CD4-positive, alpha-beta memory T cell (primary cell): ENCODE results near the gene SLC22A31. TPM values are rescaled to one million over a fixed set of nuclear protein-coding genes. Genes with fewer than 3 reads are reported as not detected.

Source experiments
- CTCF ChIA-PET: fragments of 350-600 bp; sonication (Branson Sonifier 250); formaldehyde crosslinking; loops from one replicate; lab custom pipeline; 2021; ENCODE audit warnings: inconsistent platforms; ENCODE audit not compliant: partially characterized antibody; lab: Charles Lee
- POLR2A ChIA-PET: fragments of 350-600 bp; sonication (Branson Sonifier 250); formaldehyde crosslinking; loops from one replicate; lab custom pipeline; 2021; ENCODE audit not compliant: partially characterized antibody; lab: Charles Lee
- DNase-seq, 5 donors: peaks; one replicate each; pipeline versions ENCODE4 v3.0.0 to v3.0.0-alpha.2; 2020 to 2022; ENCODE audit warnings: mixed read lengths in 1 of 5
- H3K27ac ChIP-seq: one replicate; pipeline ENCODE4 v1.7.0; 2013; ENCODE audit warnings: low read depth, low read length
- H3K27me3 ChIP-seq: 2 replicates; pipeline ENCODE4 v1.7.0; 2013; ENCODE audit warnings: mild to moderate bottlenecking, low read length, moderate library complexity; ENCODE audit not compliant: insufficient read depth
- H3K36me3 ChIP-seq: 2 replicates; pipeline ENCODE4 v1.7.0; 2013; ENCODE audit warnings: mild to moderate bottlenecking, low read length, moderate library complexity; ENCODE audit not compliant: insufficient read depth
- H3K4me1 ChIP-seq: 2 replicates; pipeline ENCODE4 v1.7.0; 2013; ENCODE audit warnings: mild to moderate bottlenecking, low read length, moderate library complexity; ENCODE audit not compliant: insufficient read depth
- H3K4me3 ChIP-seq, 2 donors: one replicate each; pipeline ENCODE4 v1.7.0; 2013; ENCODE audit warnings: low read length in 2 of 2, mild to moderate bottlenecking in 1 of 2
- H3K9me3 ChIP-seq, 2 donors: one replicate each; pipeline ENCODE4 v1.7.0; 2013; ENCODE audit warnings: low read length in 2 of 2, control low read depth in 1 of 2; ENCODE audit not compliant: control insufficient read depth in 1 of 2
- H3K27ac Mint-ChIP-seq, 7 donors: one replicate each; pipeline ENCODE4 v1.8.0; 2020 to 2021; ENCODE audit warnings: mixed read lengths in 7 of 7, mild to moderate bottlenecking in 6 of 7, inconsistent platforms in 3 of 7, moderate library complexity in 3 of 7
- H3K27me3 Mint-ChIP-seq, 2 donors: one replicate each; pipeline ENCODE4 v1.8.0; 2020 to 2021; ENCODE audit warnings: mixed read lengths in 2 of 2
- H3K36me3 Mint-ChIP-seq, 2 donors: one replicate each; pipeline ENCODE4 v1.8.0; 2020 to 2021; ENCODE audit warnings: mixed read lengths in 2 of 2, inconsistent platforms in 1 of 2, mild to moderate bottlenecking in 1 of 2
- H3K4me1 Mint-ChIP-seq, 4 donors: one replicate each; pipeline ENCODE4 v1.8.0; 2020 to 2021; ENCODE audit warnings: mixed read lengths in 4 of 4, mild to moderate bottlenecking in 1 of 4
- H3K4me3 Mint-ChIP-seq, 8 donors: one replicate each; pipeline ENCODE4 v1.8.0; 2020 to 2021; ENCODE audit warnings: mixed read lengths in 8 of 8, mild to moderate bottlenecking in 7 of 8, moderate library complexity in 6 of 8, inconsistent platforms in 3 of 8
- H3K9me3 Mint-ChIP-seq, 8 donors: one replicate each; pipeline ENCODE4 v1.8.0; 2020 to 2021; ENCODE audit warnings: mixed read lengths in 8 of 8, mild to moderate bottlenecking in 5 of 8, inconsistent platforms in 3 of 8, moderate library complexity in 1 of 8
- intact Hi-C: fragments of 100-400 bp; cut with micrococcal nuclease; formaldehyde crosslinking; loops from one replicate; pipeline ENCODE4 v1.15.1; 2023
- polyA plus RNA-seq, 2 donors: library from polyadenylated mRNA; unstranded; fragments of 300-500 nt; fragmentation: Illumina TruSeq; gene quantifications; one replicate each; pipeline ENCODE4 v1.2.3, GENCODE V29; 2021
- total RNA-seq, 2 experiments: library from RNA; stranded (reverse); gene quantifications; one replicate each; pipeline ENCODE4 v1.2.3, GENCODE V29; 2021

The SLC22A31 gene
- total and polyA plus RNA-seq, 4 experiments from 2014 or later, result 0.32 to 0.48 (median 0.44) TPM; not detected in 1

DNA sequence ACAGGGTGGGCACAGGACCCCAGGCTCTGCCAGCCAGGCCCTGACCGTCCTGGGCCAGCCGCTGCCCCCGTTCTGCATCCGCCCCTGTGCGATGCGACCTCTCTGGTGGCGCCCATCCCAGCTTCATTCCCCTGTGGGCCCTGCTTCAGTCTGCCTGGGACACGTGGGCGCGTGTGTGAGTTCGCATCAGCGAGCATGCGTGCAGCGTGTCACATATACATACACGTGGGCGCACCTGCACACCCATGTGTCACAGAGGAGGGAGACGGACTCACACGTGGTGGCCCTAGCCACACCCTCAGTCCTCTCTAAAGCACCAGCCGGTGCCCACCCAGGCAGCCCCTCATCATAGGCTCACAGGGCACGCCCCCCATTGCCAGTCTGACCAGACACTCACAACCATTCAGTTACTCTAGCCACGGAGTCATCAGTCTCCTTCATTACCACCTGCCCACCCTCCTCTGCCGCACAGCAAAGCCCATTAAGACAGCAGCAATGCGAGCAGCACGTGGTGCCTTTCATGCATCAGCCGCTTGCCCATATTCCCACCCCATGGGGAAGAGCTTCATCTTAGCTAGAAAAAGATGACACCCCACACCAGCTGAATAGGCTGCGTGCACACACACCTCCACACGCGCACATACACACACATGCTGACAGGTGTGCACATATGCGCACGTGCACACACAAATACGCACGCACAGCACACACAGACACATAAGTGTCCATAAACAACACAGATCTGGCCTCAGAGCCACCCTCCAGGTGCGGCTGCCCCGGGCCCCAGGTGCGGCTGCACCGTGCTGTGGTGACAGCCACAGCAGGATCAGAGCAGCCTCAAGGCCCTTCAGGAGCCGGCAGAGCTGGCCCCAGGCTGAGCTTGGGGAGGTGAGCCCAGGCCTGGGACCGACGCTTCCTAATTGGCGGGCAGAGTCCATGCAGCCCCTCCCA is 38.3 kb downstream of the SLC22A31 start:
- peak overlapping the region in 3 of 7 donors; percentile 49 to 92 (median 67) for H3K27ac Mint-ChIP-seq
- no peaks in the 10 kb centered on the region for H3K36me3 Mint-ChIP-seq
- CTCF ChIA-PET, result no interaction called here
- peak overlapping the region in 1 of 8 donors; percentile 49 for H3K4me3 Mint-ChIP-seq
- POLR2A ChIA-PET, result no interaction called here
- DNase-seq, result no peak
- Histone ChIP-seq H3K9me3 (no peaks in the 10 kb centered on the region), H3K27me3 (no peaks in the 10 kb centered on the region), H3K36me3 (no peaks in the 10 kb centered on the region), H3K4me3 (no peak overlapping the region), H3K4me1 (peaks cover 2% of the 10 kb centered on the region), H3K27ac (no peak overlapping the region)
- no peaks in the 10 kb centered on the region for H3K9me3 Mint-ChIP-seq
- H3K4me1 Mint-ChIP-seq, result peaks cover 0 to 9% (median 1%) of the 10 kb centered on the region in 4 donors
- no peaks in the 10 kb centered on the region for H3K27me3 Mint-ChIP-seq
- intact Hi-C loops, result no loop called here

DNA sequence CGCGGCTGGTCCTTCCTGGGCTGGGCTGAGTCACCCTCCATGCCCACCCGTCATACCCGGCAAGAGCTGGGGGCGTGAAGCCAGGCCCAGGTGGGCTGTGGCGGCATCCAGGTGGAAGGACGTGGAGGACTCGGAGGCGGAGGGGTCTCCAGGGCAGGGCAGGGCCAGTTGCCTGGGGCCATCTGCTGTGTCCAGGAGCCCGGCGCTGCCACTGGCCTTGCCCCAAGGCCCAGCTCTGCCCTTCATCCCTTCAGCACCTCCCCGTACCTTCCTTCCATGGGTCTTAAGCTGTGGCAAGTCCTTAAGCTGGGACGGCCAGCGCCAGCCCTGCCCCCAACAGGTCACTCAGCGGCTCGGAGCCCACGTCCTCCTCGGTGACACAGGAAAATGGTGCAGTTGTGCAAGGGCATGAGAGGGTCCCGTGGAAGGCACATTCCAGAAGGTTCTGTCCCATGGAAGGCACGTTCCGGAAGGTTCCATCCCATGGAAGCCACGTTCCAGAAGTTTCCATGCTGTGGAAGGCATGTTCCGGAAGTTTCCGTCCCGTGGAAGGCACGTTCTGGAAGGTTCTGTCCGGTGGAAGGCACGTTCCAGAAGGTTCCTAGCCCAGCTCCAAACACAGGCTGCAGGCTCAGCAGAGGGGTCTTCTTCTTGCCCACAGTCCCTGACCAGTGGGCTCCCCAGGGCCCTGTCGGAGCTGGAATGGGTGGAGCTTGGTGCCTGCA is 39.2 kb downstream of the SLC22A31 start:
- CTCF ChIA-PET, result no interaction called here
- Mint-ChIP-seq H3K27ac (peak overlapping the region in 2 of 7 donors; percentile 18 to 48), H3K4me1 (peaks cover 0 to 11% (median 1%) of the 10 kb centered on the region in 4 donors), H3K27me3 (no peaks in the 10 kb centered on the region), H3K9me3 (no peaks in the 10 kb centered on the region), H3K4me3 (no peak overlapping the region), H3K36me3 (no peaks in the 10 kb centered on the region)
- Histone ChIP-seq H3K9me3 (no peaks in the 10 kb centered on the region), H3K4me1 (no peaks in the 10 kb centered on the region), H3K27me3 (no peaks in the 10 kb centered on the region), H3K36me3 (no peaks in the 10 kb centered on the region), H3K4me3 (no peak overlapping the region), H3K27ac (no peak overlapping the region)
- intact Hi-C loops, result no loop called here
- DNase-seq, result no peak
- POLR2A ChIA-PET, result no interaction called here

DNA sequence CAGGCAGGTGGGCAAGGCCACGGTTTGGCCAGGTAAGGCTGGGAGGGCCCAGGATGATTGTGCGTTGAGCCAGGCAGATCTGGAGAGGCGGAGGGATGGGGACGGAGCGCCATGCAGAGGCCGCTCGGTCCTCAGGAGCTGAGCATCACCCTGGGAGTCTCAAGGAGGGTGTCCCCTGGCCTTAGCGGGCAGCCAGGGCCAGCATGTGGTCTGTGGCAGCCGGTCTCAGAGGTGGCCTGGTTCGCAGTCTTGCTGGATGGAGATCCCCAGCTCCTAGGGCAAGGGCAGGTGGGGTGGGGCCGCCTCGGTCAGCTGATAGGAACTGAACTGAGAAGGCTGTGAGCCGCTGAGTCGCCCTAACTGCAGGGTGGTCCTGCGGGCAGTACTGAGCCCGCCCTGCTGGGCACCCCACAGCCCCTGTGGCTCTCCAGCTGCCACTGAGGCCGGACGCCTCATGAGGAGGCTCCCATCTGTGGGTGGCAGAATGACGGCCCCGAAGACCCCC is 40.4 kb downstream of the SLC22A31 start:
- H3K27me3 Mint-ChIP-seq, result no peaks in the 10 kb centered on the region
- peaks cover 0 to 20% (median 1%) of the 10 kb centered on the region in 4 donors for H3K4me1 Mint-ChIP-seq
- Histone ChIP-seq H3K27me3 (no peaks in the 10 kb centered on the region), H3K4me1 (no peaks in the 10 kb centered on the region), H3K36me3 (no peaks in the 10 kb centered on the region), H3K9me3 (no peaks in the 10 kb centered on the region), H3K4me3 (no peak overlapping the region), H3K27ac (no peak overlapping the region)
- H3K27ac Mint-ChIP-seq, result peak overlapping the region in 1 of 7 donors; percentile 36
- H3K4me3 Mint-ChIP-seq, result no peak overlapping the region
- intact Hi-C loops, result no loop called here
- ChIA-PET CTCF (no interaction called here), POLR2A (no interaction called here)
- no peaks in the 10 kb centered on the region for H3K36me3 Mint-ChIP-seq
- H3K9me3 Mint-ChIP-seq, result no peaks in the 10 kb centered on the region
- no peak for DNase-seq

GRCh38 chr16:89159066-89159849 is 41.1 kb downstream of the SLC22A31 start:
- no peak for DNase-seq
- intact Hi-C loops, result no loop called here
- no peaks in the 10 kb centered on the region for H3K36me3 Mint-ChIP-seq
- no peaks in the 10 kb centered on the region for H3K9me3 Mint-ChIP-seq
- H3K4me3 Mint-ChIP-seq, result no peak overlapping the region
- peaks cover 0 to 20% (median 1%) of the 10 kb centered on the region in 4 donors for H3K4me1 Mint-ChIP-seq
- Histone ChIP-seq H3K4me3 (no peak overlapping the region), H3K4me1 (no peaks in the 10 kb centered on the region), H3K27ac (no peak overlapping the region), H3K27me3 (no peaks in the 10 kb centered on the region), H3K9me3 (no peaks in the 10 kb centered on the region), H3K36me3 (no peaks in the 10 kb centered on the region)
- H3K27me3 Mint-ChIP-seq, result no peaks in the 10 kb centered on the region
- ChIA-PET CTCF (no interaction called here), POLR2A (interaction anchor here (0.5 kb wide), 1 partner anchor 30 kb away, joined by 3 read pairs; no protein-coding TSS in a partner anchor)
- peak overlapping the region in 1 of 7 donors; percentile 36 for H3K27ac Mint-ChIP-seq

DNA sequence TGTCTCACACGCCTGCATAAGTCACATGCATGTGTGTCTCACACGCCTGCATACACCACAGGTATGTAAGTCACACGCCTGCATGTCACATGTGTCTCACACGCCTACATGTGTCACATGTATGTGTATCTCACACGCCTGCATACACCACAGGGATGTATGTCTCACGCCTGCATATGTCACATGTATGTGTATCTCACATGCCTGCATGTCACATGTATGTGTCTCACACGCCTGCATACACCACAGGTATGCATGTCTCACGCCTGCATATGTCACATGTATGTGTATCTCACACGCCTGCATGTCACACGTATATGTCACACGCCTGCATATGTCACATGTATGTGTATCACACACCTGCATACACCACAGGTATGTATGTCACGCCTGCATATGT is 42.6 kb downstream of the SLC22A31 start:
- no peaks in the 10 kb centered on the region for H3K4me1 ChIP-seq
- no peak overlapping the region for H3K4me3 Mint-ChIP-seq
- H3K27ac ChIP-seq, result no peak overlapping the region
- no peaks in the 10 kb centered on the region for H3K9me3 ChIP-seq
- intact Hi-C loops, result no loop called here
- peaks cover 0 to under 1% of the 10 kb centered on the region in 2 donors for H3K36me3 Mint-ChIP-seq
- H3K27me3 ChIP-seq, result no peaks in the 10 kb centered on the region
- H3K4me3 ChIP-seq, result no peak overlapping the region
- peaks cover 0 to 20% (median 1%) of the 10 kb centered on the region in 4 donors for H3K4me1 Mint-ChIP-seq
- H3K27ac Mint-ChIP-seq, result peak overlapping the region in 3 of 7 donors; percentile 29 to 75 (median 41)
- H3K27me3 Mint-ChIP-seq, result no peaks in the 10 kb centered on the region
- H3K9me3 Mint-ChIP-seq, result no peaks in the 10 kb centered on the region
- ChIA-PET POLR2A (no interaction called here), CTCF (no interaction called here)
- DNase-seq, result no peak
- H3K36me3 ChIP-seq, result no peaks in the 10 kb centered on the region

DNA sequence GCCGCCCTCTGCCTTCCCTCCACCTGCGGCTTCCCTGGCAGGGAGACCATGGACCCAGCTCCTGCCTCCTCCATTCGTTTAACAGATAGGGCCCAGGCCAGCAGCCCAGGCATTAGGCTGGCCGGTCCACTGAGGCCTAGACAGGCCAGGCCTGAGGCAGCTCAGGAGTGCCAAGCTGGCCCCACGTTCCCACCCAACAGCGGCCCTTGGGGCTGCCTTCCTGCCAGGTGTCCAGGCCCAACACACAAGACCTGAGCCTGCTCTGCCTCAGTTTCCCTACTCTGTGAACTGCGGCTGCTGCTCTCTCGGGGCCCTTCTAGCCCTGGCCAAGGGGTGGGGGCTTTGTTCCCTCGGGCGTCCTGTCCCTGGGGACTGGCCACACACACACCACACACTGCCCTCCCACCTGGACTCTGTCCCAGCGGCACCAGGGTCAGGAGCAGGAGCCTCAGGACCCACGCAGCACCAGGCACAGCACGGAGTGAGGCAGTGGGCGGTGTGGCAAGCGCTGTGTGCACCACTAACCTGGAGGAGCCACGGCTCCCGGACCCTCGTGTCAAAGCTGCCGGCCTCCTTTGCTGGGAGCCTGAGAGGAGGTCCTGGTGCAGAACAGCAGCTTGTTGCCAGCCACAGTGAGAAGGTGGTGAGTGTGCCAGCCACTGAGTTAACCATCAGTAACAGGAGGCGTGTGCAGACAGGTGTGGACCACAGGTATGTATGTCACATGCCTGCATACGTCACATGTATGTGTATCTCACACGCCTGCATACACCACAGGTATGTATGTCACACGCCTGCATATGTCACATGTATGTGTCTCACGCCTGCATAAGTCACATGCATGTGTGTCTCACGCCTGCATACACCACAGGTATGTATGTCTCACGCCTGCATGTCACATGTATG is 43.3 kb downstream of the SLC22A31 start:
- Mint-ChIP-seq H3K27ac (peak overlapping the region in 1 of 7 donors; percentile 29), H3K9me3 (peaks cover 0 to 1% (median 0%) of the 10 kb centered on the region in 8 donors), H3K36me3 (peaks cover 0 to 4% of the 10 kb centered on the region in 2 donors), H3K4me3 (no peak overlapping the region), H3K27me3 (no peaks in the 10 kb centered on the region), H3K4me1 (peaks cover 0 to 20% (median 2%) of the 10 kb centered on the region in 4 donors)
- DNase-seq, result no peak
- no peaks in the 10 kb centered on the region for H3K36me3 ChIP-seq
- no peaks in the 10 kb centered on the region for H3K9me3 ChIP-seq
- no peaks in the 10 kb centered on the region for H3K4me1 ChIP-seq
- no peak overlapping the region for H3K27ac ChIP-seq
- no peak overlapping the region for H3K4me3 ChIP-seq
- H3K27me3 ChIP-seq, result no peaks in the 10 kb centered on the region
- intact Hi-C loops, result no loop called here
- POLR2A ChIA-PET, result interaction anchor here (1.3 to 1.6 kb wide), 3 partner anchors 17 to 60 kb away, joined by 3 to 5 read pairs (median 4); no protein-coding TSS in a partner anchor
- CTCF ChIA-PET, result no interaction called here
